HG03103 (cell line): Measurements from ENCODE around the gene TNS2.
"Not testable (repeated sequence)": the region's sequence is repeated elsewhere in the genome, so short reads cannot be mapped to it uniquely, and the experiment has no call there.

Experiments used
- ATAC-seq: cut with Tn5 transposase; IDR thresholded peaks from one replicate; pipeline ENCODE4 v1.9.1; 2021; ENCODE audit warnings: low read depth; ENCODE audit not compliant: unreplicated experiment

The TNS2 gene

GRCh38 chr12:53094394-53094787 is 44.5 kb downstream of the TNS2 start:
- ATAC-seq, result no peak

GRCh38 chr12:53094796-53095595 is 45.1 kb downstream of the TNS2 start:
- not testable (repeated sequence) for ATAC-seq

- ATAC-seq, result not testable (repeated sequence)
Measured at GRCh38 chr12:53095596-53095895, 45.7 kb downstream of the TNS2 start.

GRCh38 chr12:53096089-53096741 is 46.4 kb downstream of the TNS2 start:
- no peak for ATAC-seq

- no peak for ATAC-seq
Measured at GRCh38 chr12:53096759-53097158, 46.9 kb downstream of the TNS2 start.

GRCh38 chr12:53097207-53097563 is 47.3 kb downstream of the TNS2 start:
- no peak for ATAC-seq

- no peak for ATAC-seq
Measured at GRCh38 chr12:53097564-53098353, 47.9 kb downstream of the TNS2 start, which contains the start of gene IGFBP6. Gene IGFBP6 (plus strand): TSS chr12:53097667. CDS start chr12:53097718, 51 bp downstream.

- no peak for ATAC-seq
Measured at GRCh38 chr12:53098354-53098981, 48.6 kb downstream of the TNS2 start.

GRCh38 chr12:53099071-53099882 is 49.4 kb downstream of the TNS2 start:
- ATAC-seq, result no peak

- ATAC-seq, result no peak
Measured at GRCh38 chr12:53100466-53101151, 50.7 kb downstream of the TNS2 start.

GRCh38 chr12:53101266-53101665 is 51.4 kb downstream of the TNS2 start:
- no peak for ATAC-seq

- no peak for ATAC-seq
Measured at GRCh38 chr12:53101931-53102781, 52.3 kb downstream of the TNS2 start.

- ATAC-seq, result no peak
Measured at GRCh38 chr12:53102883-53103807, 53.3 kb downstream of the TNS2 start, which contains the start of gene SOAT2. Gene SOAT2 (plus strand): TSS chr12:53103486. CDS start chr12:53103578, 92 bp downstream.

- no peak for ATAC-seq
Measured at GRCh38 chr12:53103860-53104305, 54.0 kb downstream of the TNS2 start.

- ATAC-seq, result no peak
Measured at GRCh38 chr12:53105256-53105655, 55.4 kb downstream of the TNS2 start.

- ATAC-seq, result no peak
Measured at GRCh38 chr12:53105712-53106439, 56.0 kb downstream of the TNS2 start.

- ATAC-seq, result no peak
Measured at GRCh38 chr12:53107122-53107521, 57.3 kb downstream of the TNS2 start.
